Fibroblast of peridontal ligament (primary cell): ENCODE data around the gene C1QL4.

ENCODE experiments used
- DNase-seq: peaks from one replicate; pipeline ENCODE4 v3.0.0-alpha.2; 2010; ENCODE audit errors: extremely low read depth

Gene C1QL4

GRCh38 chr12:49347311-49348193 is 10.6 kb upstream of the C1QL4 start:
- peak; percentile 35 for DNase-seq

- DNase-seq: no peak
Measured at GRCh38 chr12:49346659-49347310, 9.8 kb upstream of the C1QL4 start, which contains the start of gene DNAJC22. Gene DNAJC22 (plus strand): TSS chr12:49346888. CDS start chr12:49348873, 1,985 bp downstream.

DNA sequence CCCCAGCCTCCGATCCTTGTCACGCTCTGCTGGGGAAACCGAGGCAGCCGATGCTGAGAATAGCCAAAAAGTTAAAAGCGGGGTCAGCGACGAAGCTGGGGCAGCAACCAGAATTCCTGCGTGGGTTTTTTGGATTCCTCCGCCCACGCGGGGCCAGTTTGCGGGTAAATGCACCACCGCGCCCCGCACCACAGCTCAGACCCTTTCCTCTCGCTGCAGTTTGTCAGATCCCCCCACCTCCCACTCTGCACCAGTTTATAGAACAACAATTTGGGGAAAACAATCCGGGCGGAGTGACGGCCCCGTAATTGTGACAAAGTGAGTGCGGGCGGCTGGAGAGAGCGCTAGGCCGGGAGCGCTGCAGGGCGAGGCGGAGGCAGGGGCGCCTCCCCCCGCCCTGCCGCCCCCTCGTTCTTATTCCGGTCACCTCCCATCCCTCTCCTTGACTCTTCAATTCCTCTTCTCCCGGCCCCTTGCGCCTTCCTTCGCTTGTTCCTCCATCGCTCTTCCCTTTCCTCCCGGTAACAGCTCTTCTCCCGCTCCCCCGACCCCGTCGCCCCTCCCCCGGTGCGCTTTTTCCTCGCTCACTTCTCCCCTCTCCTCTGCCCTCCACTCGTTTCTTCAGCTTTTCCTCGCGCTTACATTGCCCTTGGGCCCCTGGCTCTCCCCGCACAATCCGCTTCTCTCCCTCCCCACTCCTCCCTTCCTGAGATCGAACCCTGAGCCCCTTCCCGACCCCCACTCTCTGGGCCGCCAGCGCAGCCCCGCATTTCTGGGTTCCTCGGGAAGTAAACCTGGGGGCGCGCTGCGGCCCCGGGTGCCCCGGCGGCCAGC is 9.1 kb upstream of the C1QL4 start:
- no peak for DNase-seq

DNA sequence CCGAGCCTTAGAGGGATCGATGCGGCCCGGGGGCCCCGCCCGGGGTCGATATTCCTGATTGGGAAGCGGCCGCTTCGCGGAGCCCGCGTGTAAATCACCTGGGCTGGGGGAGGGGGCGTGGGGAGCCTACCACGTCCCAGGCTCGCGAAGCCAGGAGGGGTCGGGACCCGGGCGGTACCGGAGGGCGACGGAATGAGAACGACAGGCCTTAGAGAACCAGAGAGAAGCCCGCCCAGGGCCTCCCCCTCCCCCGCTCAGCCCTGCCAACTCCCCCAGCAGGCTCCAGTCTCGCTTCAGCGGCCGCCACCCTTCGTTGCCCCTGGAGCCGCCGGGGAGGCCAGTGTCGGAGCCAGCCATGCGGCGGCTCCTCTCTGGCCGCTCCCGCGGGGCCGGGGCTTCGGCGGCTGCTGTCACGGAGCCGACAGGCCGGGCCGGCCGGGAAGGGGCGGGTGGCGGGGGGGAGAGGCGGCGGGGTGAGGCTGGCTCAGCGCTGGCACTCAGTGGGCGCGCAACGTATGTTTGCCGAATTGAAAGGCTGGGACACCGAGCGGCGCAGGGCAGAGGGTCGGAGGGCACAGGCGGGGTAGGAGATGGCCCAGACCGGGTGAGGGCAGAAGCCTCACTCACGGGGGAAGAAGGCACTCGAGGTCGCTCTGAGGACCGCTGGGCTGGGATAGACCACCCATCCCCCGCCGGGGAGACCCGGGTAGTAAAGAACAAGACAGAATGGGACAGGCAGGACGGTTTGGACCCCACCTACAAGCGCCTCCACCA is 8.2 kb upstream of the C1QL4 start:
- DNase-seq: no peak

- no peak for DNase-seq
Measured at GRCh38 chr12:49344486-49345050, 7.6 kb upstream of the C1QL4 start.

GRCh38 chr12:49342914-49343731 is 6.1 kb upstream of the C1QL4 start:
- DNase-seq: no peak

DNA sequence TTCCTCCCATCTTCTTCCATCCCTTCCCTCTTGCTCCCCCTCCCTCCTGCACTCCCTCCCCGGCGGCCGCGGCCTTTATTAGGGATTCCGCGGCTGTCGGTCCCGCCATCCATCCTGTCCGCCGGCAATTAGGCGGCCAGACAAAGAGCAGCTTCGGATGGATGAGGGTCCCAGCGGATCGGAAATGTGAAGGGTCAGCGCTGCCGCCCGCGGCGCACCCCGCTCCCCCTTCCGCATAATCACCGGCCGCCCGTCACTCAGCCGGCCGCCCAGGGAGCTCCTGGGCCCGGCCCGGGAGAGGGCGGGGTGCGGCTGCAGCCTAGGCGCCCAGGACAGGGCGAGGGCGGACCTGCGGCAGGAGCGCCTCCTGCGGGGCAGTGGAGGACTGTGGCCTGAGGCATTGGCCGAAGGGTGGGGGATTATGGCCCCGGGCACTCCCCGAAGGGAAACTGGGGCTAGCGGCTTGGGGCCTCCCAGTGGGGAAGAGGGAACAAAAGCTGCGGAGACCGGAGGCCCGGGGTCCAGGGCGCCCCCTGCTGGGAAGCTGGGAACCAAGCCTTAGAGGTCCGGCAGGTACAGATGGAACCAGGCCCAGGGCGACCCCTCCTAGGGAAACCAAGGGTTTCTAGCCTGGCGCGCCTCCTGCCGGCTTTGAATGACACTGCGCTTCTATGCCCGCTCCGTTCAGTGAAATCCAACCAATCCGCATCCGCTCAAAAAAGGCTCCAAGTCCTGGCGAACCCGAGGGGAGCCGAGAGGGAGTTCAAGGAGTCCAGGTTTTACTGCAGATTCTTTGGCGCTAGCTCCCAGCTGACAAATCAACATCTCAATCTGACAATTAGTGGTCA is 5.3 kb upstream of the C1QL4 start:
- DNase-seq: peak; percentile 56

GRCh38 chr12:49341777-49342065 is 4.7 kb upstream of the C1QL4 start:
- no peak for DNase-seq

GRCh38 chr12:49340971-49341776 is 4.2 kb upstream of the C1QL4 start:
- DNase-seq: no peak

GRCh38 chr12:49340095-49340870 is 3.3 kb upstream of the C1QL4 start:
- no peak for DNase-seq

DNA sequence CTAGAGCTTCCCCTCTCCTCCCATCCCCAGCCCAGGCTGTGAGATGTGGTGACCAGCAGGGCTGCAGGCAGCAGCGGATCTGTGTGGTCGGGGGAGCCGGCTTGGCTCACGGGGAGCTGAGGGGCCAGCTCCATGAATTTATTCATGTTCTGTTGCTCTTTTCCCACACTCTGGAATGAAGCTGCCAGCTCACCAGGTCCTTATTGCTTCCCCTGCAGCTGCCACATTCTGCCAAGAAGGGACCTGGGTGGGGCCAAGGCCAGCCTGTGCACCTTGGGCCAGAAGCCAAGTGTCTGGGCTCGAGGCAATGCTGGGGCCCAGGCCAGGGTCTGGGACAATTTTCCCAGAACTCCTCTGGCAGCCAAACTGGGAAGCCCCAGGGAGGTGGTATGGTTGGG is 2.5 kb upstream of the C1QL4 start:
- no peak for DNase-seq

- no peak for DNase-seq
Measured at GRCh38 chr12:49338830-49339463, 2.0 kb upstream of the C1QL4 start.

- no peak for DNase-seq
Measured at GRCh38 chr12:49335955-49336644, 888 bp downstream of the C1QL4 start.

DNA sequence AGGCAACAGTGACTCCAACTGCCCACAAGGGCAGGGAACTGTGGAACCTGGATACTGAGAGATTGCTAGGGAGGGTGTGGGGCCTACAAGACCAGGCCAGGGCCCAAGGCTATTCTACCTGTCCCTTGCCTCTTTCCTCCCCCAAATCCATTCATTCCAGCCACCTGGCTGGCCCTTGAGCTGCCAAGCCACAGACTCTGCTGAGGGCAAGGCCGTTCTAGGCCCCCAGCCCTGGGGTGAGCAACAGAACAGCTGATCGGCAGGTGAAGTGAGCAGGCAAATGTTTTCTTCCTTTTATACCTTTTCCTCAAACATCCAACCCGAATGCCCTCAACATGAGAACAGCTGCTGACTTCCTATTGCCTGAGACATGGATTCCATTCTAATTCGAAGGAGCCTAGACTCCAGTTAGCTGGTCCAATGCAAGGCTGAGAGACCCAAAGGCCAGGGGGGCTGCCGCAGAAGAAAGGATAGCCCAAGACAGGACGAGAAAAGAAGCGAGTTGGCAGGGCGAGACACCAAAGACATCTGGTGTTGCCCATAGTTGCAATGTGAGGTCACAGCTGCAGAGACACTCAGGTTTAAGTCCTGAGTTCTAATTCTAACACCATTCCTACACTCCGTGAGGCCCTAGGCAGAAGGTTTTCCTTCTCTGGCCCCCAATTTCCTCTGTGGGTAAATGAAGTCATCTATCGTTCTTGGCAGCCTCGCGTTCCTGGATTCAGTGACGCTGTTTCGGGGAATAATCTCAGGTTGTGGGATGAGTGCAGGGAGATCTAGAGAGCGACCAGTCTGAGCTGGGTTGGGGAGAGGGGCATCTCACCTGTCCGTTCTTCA is 1.7 kb downstream of the C1QL4 start:
- DNase-seq: no peak

DNA sequence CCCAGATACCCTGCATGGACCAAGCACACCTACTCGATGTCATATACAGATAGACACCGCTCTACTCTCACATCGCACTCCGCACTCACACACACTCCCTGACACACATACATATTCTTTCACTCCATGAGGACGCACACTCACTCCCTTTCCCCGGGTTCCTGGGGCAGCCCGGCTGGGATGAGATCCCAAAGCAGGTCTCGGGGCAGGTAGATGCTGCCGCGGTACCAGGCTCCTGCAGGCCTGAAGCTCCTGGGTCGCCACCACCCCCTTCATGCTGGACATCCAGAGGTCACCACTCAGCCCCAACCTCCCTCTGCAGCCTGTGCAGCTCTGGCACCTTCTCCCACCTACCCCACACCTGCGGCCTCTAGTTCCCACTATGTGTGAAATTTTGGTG is 2.3 kb downstream of the C1QL4 start:
- no peak for DNase-seq

DNA sequence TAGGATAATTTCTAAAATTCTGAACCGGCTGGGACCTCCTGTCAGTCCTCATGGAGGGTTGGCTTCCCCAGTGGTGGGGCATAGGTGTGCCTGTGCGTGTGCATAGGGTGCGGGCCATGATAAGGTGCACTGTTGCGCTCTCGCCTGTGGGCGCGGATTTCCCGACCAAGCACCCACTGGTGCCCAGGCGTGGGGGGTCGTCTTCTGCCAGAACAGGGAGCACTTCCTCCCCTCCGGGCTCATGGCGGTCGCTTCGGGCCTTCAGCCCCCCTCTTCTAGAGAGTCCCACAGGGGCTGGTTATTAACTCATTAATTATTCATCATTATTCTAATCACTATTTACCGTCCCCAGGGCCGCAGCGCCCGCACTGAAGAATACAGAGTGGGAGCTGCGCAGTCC is 2.8 kb downstream of the C1QL4 start:
- no peak for DNase-seq
